Left renal cortex interstitium (tissue), 4 donors: ENCODE data around the gene UBTD1. TPM values are rescaled to one million over a fixed set of nuclear protein-coding genes. Genes with fewer than 3 reads are reported as not detected.
"Not testable (repeated sequence)": the region's sequence is repeated elsewhere in the genome, so short reads cannot be mapped to it uniquely, and the experiment has no call there.

ENCODE experiments used
- DNase-seq, 4 donors: peaks; one replicate each; pipeline ENCODE4 v3.0.0-alpha.2; 2013; ENCODE audit warnings: low read depth in 4 of 4, low spot score in 2 of 4, missing footprints in 1 of 4
- polyA plus RNA-seq, 4 donors: library from polyadenylated mRNA; unstranded; fragments of 120-200 nt; gene quantifications; one replicate each; pipeline ENCODE4 v1.2.1, GENCODE V29; 2013; ENCODE audit not compliant: insufficient read length in 4 of 4

The UBTD1 gene
- polyA plus RNA-seq, 4 donors, result 8.1 to 14.4 (median 11.0) TPM

- DNase-seq, result not testable (repeated sequence)
These were observed 55.6 kb downstream of the UBTD1 start for GRCh38 chr10:97554336-97554735.

GRCh38 chr10:97555541-97555940 is 56.8 kb downstream of the UBTD1 start:
- DNase-seq, result not testable (repeated sequence)

DNA sequence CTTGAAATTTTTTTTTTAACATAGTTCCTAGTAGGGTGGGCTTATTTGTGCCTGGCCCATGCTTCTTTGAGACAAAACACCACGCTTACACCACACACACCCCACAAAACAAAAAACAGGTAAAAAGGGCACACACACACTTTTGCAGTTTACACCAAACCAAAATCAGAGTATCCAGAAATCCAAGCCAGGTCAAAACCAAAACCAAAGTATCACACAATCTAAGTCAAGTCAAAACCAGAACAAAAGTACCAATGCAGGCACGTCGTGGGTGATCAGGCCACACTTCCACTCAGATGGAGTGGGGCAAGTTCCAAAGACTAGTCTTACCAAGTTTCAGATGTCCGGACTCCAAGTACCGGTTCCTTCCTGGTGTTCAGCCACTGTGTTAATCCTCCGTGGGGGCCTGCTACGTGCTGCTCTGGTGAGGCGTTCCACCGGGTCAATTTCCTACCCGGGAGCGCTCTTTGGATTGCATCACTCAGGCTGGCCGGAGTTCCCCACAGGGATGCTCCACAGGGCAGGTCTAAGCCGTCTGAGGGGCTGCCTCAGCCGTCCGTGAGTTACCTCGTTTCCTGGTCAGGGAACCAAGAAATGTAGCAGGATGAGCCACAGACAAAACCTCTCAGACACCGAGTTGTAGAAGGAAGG is 62.1 kb downstream of the UBTD1 start:
- DNase-seq, result not testable (repeated sequence)

- DNase-seq, result not testable (repeated sequence)
These were observed 62.8 kb downstream of the UBTD1 start for GRCh38 chr10:97561386-97562077.

DNA sequence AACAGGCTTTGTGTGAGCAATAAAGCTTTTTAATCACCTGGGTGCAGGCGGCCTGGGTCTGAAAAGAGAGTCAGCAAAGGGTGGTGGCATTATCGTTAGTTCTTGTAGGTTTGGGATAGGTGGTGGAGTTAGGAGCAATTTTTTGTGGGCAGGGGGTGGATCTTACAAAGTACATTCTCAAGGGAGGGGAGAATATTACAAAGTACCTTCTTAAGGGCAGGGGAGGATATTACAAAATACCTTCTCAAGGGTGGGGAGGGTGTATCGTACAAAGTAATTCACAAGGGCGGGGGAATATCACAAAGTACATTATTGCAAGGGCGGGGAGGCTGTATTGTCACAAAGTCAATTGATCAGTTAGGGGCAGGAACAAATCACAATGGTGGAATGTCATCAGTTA is 63.6 kb downstream of the UBTD1 start:
- DNase-seq, result not testable (repeated sequence)

DNA sequence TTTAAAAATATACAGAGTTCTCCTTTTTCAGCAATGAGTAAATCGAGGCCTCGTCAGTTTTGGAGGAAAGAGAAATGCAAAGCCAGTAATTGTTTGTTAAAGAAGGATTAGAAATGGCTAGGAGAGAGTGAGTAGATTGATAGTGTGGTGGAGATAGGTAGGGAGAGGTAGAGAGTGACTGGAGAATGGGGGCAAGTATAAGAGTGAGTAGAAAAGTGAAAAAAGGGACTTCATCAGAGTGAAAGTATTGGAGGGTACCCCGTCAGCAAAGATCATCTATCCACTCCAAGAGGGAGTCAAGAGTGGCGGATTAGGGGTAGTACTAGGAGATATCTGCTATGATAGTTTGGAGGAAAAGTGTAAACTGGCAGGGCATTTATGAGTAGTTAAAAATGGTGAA is 64.6 kb downstream of the UBTD1 start:
- DNase-seq, result no peak

DNA sequence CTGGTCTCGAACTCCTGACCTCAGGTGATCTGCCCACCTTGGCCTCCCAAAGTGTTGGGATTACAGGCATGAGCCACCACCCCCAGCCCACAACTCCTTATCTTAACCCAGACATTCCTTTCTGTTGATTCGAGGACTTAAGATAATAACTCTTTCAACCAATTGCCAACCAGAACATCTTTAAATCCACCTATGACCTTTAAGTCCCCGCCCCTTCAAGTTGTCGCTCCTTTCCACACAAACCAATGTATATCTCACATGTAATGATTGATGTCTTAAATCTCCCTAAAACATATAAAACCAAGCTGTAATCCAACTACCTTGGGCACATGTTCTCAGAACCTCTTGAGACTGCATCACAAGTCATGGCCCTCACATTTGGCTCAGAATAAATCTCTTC is 66.1 kb downstream of the UBTD1 start:
- DNase-seq, result no peak

- no peak for DNase-seq
These were observed 67.7 kb downstream of the UBTD1 start for GRCh38 chr10:97566336-97566996.

DNA sequence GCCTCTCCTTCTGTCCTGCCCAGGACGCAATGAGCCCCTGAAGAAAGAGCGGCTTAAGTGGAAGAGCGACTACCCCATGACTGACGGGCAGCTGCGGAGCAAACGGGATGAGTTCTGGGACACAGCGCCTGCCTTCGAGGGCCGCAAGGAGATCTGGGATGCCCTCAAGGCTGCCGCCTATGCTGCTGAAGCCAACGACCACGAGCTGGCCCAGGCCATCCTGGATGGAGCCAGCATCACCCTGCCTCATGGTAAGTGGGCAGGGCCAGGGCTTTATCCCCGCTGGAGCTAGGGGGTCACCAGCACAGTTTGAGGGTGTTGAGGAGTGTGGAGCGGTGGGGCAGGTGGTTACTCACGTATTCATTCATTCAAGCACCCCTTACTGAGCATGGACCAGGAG is 69.2 kb downstream of the UBTD1 start:
- DNase-seq, result no peak

DNA sequence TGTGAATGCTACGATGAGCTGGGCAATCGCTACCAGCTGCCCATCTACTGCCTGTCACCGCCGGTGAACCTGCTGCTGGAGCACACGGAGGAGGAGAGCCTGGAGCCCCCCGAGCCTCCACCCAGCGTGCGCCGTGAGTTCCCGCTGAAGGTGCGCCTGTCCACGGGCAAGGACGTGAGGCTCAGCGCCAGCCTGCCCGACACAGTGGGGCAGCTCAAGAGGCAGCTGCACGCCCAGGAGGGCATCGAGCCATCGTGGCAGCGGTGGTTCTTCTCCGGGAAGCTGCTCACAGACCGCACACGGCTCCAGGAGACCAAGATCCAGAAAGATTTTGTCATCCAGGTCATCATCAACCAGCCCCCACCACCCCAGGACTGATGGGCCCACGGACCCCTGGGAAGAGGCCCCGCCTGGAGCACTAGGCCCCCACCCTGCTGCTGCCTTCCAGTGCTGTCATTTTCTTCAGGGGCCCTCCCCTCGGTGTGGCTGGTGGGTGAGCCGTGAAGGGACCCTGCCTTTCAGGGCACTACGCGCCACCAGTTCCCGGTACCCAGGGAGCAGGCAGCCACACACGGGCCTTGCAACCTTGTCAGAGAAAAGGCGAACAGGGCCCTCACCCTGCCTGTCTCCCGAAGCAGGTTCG is 71.5 kb downstream of the UBTD1 start:
- no peak for DNase-seq

DNA sequence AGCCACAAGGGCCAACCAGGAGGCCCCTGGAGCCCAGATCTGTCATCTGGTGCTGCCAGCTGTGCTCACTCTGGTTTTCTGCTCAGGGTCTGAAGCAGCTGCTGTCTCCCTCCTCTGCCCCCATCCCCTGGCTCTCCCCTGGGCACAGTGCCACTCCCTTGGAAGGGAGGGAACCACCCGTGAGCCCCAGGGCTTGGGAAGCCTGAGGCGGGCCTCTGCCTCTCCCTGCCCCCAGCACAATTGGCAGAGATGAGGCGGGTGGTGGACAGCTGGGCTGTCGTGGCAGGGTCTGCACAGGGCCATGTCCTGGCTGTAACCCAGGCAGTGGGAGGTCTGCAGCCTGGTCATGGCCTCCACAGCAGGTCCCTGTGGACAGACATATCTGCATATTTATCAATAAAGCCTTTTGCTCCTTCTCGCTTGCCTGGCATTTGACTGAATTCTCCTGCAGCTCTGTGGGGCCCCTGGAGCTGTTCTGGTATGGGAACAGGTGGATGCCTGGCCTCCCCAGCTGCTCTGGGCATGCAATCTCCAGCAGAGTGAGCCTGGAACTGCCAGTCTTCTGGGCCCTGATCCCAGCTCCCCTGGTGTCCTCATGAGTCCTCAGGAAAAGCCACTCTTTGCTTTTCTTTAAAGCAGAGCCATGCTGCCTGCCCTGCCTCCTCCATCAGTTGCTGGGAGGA is 72.2 kb downstream of the UBTD1 start:
- DNase-seq, result no peak

GRCh38 chr10:97571622-97572021 is 72.9 kb downstream of the UBTD1 start:
- no peak for DNase-seq

GRCh38 chr10:97572214-97572989 is 73.7 kb downstream of the UBTD1 start, which contains the start of gene ANKRD2:
ANKRD2 (plus strand) TSS chr10:97572779; CDS start chr10:97572789, 10 bp downstream.
- peak in 1 of 4 donors; percentile 62 for DNase-seq

DNA sequence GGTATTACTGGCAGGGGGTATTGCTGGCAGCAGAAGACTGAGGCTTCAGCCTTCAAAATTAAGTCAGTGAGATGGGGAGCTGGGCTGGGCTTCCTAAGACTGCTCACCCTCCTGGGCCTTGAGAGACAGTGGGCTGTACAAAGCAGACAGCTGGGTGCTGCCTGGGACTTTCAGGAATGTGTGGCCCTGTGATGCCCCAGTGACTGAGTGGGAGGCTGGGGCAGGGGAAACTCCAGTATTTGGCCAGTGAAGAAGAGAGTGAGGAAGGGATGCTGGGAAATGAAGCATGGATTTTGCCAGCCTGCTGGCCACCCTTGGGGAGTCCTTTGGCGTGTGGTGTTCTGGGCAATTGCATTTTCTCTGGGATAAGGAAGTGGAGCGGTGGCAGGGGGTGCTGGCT is 74.3 kb downstream of the UBTD1 start:
- no peak for DNase-seq

DNA sequence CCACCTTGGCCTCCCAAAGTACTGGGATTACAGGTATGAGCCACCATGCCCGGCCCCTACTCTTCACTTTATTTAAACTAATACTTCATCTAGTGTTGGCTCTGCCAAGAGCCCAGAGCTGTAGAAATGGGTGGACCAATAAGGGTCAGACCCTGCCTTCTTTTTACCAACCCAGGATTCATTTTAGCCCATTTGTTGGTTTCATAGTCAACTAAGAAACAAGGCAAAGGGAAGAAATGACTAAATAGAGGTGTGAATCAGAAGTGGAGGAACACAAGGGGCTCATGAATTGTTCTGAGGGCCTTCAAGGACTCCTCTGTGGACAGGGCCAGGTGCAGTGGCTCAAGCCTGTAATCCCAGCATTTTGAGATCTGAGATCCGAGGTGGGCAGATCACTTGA is 74.9 kb downstream of the UBTD1 start:
- no peak for DNase-seq

DNA sequence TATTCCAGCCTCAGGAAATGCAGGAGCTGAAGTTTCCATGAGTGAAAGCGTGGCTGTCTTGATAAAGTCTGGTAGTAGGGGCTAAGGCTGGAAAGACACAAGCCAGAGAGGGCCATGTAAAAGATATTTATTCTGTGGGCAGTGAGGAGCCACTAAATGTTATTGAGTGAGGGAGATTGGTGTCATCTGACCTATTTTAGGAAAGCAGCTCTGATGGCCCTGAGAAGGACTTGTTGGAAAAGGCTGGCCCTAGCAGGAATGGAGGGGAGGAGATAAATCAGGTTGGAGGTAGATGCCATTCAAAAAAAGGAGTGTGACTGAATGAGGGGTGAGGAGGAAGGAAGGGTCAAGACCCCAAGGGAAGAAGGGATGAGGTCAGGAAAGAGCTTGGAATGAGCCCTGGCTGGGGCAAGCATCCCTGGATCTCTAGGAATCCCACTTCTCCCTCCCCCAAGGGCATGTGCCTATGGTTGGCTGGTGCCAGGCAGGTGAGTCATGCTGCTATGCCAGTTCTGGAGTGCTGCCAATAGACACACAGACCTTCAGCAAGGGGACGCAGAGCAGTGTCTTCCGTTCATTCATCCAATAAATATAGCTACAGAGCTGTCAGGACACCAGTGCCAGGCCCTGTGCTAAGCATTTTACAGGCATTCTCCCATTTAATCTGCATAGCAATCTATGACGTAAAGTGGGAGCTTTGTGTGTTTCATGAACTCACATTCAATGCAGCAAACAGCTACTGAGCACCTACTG is 75.8 kb downstream of the UBTD1 start:
- DNase-seq, result peak in 2 of 4 donors; percentile 45 to 64

GRCh38 chr10:97575127-97575668 is 76.5 kb downstream of the UBTD1 start:
- DNase-seq, result no peak

DNA sequence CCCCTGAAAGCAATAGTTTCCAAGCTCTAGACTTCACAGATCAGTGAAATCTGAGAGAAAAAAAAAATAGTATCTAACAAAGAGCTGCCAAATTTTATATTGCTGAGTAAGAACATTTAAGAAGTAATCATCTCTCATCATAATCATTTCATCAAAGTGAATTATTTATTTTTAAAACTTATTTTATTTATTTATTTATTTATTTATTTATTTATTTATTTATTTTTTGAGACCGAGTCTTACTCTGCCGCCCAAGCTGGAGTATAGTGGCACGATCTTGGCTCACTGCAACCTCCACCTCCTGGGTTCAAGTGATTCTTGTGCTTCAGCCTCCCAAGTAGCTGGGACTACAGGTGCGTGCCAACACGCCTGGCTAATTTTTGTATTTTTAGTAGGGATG is 77.8 kb downstream of the UBTD1 start:
- DNase-seq, result not testable (repeated sequence)

DNA sequence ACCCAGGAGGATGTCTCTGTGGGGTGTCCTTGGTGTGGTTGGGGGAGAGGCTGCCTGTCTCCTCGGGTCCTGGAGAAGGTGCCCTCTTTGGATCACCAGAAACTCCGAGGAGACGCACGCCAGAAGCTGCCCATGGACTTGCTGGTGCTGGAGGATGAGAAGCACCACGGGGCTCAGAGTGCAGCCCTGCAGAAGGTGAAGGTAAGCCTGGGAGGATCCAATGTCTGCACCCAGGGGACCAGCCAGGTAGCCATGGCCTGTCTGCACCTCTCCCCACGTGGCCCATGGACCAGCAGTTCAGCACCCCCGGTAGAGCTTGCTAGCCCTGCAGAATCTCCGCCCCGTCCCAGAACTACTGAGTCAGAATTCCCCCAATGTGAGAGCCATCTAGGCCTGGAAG is 79.0 kb downstream of the UBTD1 start:
- DNase-seq, result no peak
